Islet precursor cell (in vitro differentiated cells): ENCODE data around the gene SPHK2.
"Not testable (repeated sequence)": the region's sequence is repeated elsewhere in the genome, so short reads cannot be mapped to it uniquely, and the experiment has no call there.

ENCODE experiments used
- DNase-seq: peaks from one replicate; pipeline ENCODE4 v3.0.0-alpha.2; 2018

The SPHK2 gene

GRCh38 chr19:48618916-48619691, at the start of gene SPHK2, which contains the start of gene RPL18:
Gene SPHK2, plus strand, starts transcription at chr19:48619506. Its CDS starts 1,009 bp downstream, at chr19:48620515.
Gene RPL18, minus strand, starts transcription at chr19:48619178. Its CDS starts 35 bp downstream, at chr19:48619143.
- peak; percentile 100 for DNase-seq

GRCh38 chr19:48569814-48570213, 49.5 kb upstream of the SPHK2 start:
- peak; percentile 75 for DNase-seq

GRCh38 chr19:48571378-48572162, 47.7 kb upstream of the SPHK2 start:
- no peak for DNase-seq

- peak; percentile 93 for DNase-seq
Measured at GRCh38 chr19:48573163-48573505, 46.2 kb upstream of the SPHK2 start.

GRCh38 chr19:48575931-48576622, 43.2 kb upstream of the SPHK2 start:
- DNase-seq = no peak

- not testable (repeated sequence) for DNase-seq
Measured at GRCh38 chr19:48577908-48578307, 41.4 kb upstream of the SPHK2 start.

GRCh38 chr19:48578891-48579290, 40.4 kb upstream of the SPHK2 start:
- no peak for DNase-seq

- DNase-seq = no peak
Measured at GRCh38 chr19:48582168-48582567, 37.1 kb upstream of the SPHK2 start.

GRCh38 chr19:48587387-48587786, 31.9 kb upstream of the SPHK2 start:
- DNase-seq = no peak

GRCh38 chr19:48588670-48589401, 30.5 kb upstream of the SPHK2 start:
- DNase-seq = peak; percentile 97

GRCh38 chr19:48591021-48591420, 28.3 kb upstream of the SPHK2 start:
- DNase-seq = no peak

GRCh38 chr19:48595171-48595570, 24.1 kb upstream of the SPHK2 start:
- DNase-seq = no peak

- DNase-seq = no peak
Measured at GRCh38 chr19:48595833-48596232, 23.5 kb upstream of the SPHK2 start.

GRCh38 chr19:48596237-48596636, 23.1 kb upstream of the SPHK2 start:
- DNase-seq = no peak

- DNase-seq = no peak
Measured at GRCh38 chr19:48596679-48597465, 22.4 kb upstream of the SPHK2 start.

GRCh38 chr19:48598996-48599700, 20.2 kb upstream of the SPHK2 start:
- no peak for DNase-seq

GRCh38 chr19:48600679-48601417, 18.5 kb upstream of the SPHK2 start:
- no peak for DNase-seq

- DNase-seq = no peak
Measured at GRCh38 chr19:48603001-48603400, 16.3 kb upstream of the SPHK2 start.

- DNase-seq = no peak
Measured at GRCh38 chr19:48603449-48603848, 15.9 kb upstream of the SPHK2 start.

GRCh38 chr19:48603850-48604249, 15.5 kb upstream of the SPHK2 start:
- DNase-seq = no peak
